Epithelial cell of proximal tubule (primary cell): ENCODE data around the gene RPL13A. TPM values are rescaled to one million over a fixed set of nuclear protein-coding genes. Genes with fewer than 3 reads are reported as not detected.

Experiments
- DNase-seq: peaks from one replicate; pipeline ENCODE4 v3.0.0-alpha.2; 2011; ENCODE audit warnings: low read depth
- H3K4me3 ChIP-seq: 2 replicates; pipeline ENCODE4 v1.5.1; 2011; ENCODE audit warnings: low read depth, mild to moderate bottlenecking, low read length
- CTCF ChIP-seq: conservative IDR thresholded peaks from 2 replicates; pipeline ENCODE4 v1.5.1; 2012; ENCODE audit warnings: low read depth, mild to moderate bottlenecking, low read length
- total RNA-seq: library from RNA; depleted of rRNA; stranded (reverse); fragments of >200 nt; gene quantifications from 2 replicates; pipeline ENCODE4 v1.2.3, GENCODE V29; 2015

Gene RPL13A
- total RNA-seq, 1 donor from 2014 or later = 3,343 TPM

GRCh38 chr19:49528211-49528771, 40.9 kb downstream of the RPL13A start:
- DNase-seq = no peak
- no peak for TF ChIP-seq CTCF
- no peak overlapping the region for H3K4me3 ChIP-seq

- no peak for DNase-seq
- no peak overlapping the region for H3K4me3 ChIP-seq
- TF ChIP-seq CTCF = no peak
Observed at GRCh38 chr19:49530708-49531107, 43.3 kb downstream of the RPL13A start.

GRCh38 chr19:49533551-49534488, 46.4 kb downstream of the RPL13A start:
- DNase-seq = no peak
- peak overlapping the region; percentile 48 for H3K4me3 ChIP-seq
- TF ChIP-seq CTCF = no peak

- no peak overlapping the region for H3K4me3 ChIP-seq
- TF ChIP-seq CTCF = no peak
Observed at GRCh38 chr19:49534632-49535385, 47.4 kb downstream of the RPL13A start.

GRCh38 chr19:49536921-49537462, 49.6 kb downstream of the RPL13A start:
- no peak for TF ChIP-seq CTCF
- no peak for DNase-seq
- H3K4me3 ChIP-seq = no peak overlapping the region

More at GRCh38 chr19:49534632-49535385, 47.4 kb downstream of the RPL13A start:
- DNase-seq = no peak

- DNase-seq = no peak
- TF ChIP-seq CTCF = no peak
- H3K4me3 ChIP-seq = no peak overlapping the region
Observed at GRCh38 chr19:49538643-49539042, 51.2 kb downstream of the RPL13A start.
